AG04450 (cell line): Measurements from ENCODE around the gene C17orf50. TPM values are rescaled to one million over a fixed set of nuclear protein-coding genes. Genes with fewer than 3 reads are reported as not detected.

Experiments
- CTCF ChIA-PET: fragments of 300-600, 350-600 bp; formaldehyde crosslinking; extraction: SDS; loops from one replicate; lab custom pipeline; 2022; ENCODE audit warnings: antibody characterized with exemption, inconsistent platforms; lab: Charles Lee
- POLR2A ChIA-PET: fragments of 350-600 bp; formaldehyde crosslinking; extraction: SDS; loops from one replicate; lab custom pipeline; 2021; ENCODE audit warnings: antibody characterized with exemption, inconsistent platforms; lab: Yijun Ruan, JAX
- DNase-seq: peaks from one replicate; pipeline ENCODE4 v3.0.0-alpha.2; 2011; ENCODE audit warnings: low read depth, low spot score
- H3K27ac ChIP-seq: one replicate; pipeline ENCODE4 v1.5.1; 2012; ENCODE audit warnings: low read depth, low read length, control low read depth
- H3K27me3 ChIP-seq: one replicate; pipeline ENCODE4 v1.6.0; 2012; ENCODE audit warnings: low read length; ENCODE audit not compliant: control insufficient read depth, insufficient read depth
- H3K4me3 ChIP-seq: 2 replicates; pipeline ENCODE4 v1.5.1; 2011; ENCODE audit warnings: mild to moderate bottlenecking, low read depth, low read length, control low read depth
- H3K9me3 ChIP-seq: 2 replicates; pipeline ENCODE4 v1.5.1; 2012; ENCODE audit warnings: low read length; ENCODE audit not compliant: control insufficient read depth, insufficient read depth
- polyA plus RNA-seq: library from polyadenylated mRNA; depleted of rRNA; stranded (reverse); fragments of >200 nt; gene quantifications from 2 replicates; pipeline ENCODE4 v1.2.3, GENCODE V29; 2011
- TF ChIP-seq, protein P1 (sequence below): IDR thresholded peaks from 2 replicates; pipeline ENCODE4 v1.5.1; 2011; ENCODE audit warnings: low read depth, low read length, control low read depth, inconsistent platforms

The C17orf50 gene
- polyA plus RNA-seq, 1 experiment = not detected

DNA sequence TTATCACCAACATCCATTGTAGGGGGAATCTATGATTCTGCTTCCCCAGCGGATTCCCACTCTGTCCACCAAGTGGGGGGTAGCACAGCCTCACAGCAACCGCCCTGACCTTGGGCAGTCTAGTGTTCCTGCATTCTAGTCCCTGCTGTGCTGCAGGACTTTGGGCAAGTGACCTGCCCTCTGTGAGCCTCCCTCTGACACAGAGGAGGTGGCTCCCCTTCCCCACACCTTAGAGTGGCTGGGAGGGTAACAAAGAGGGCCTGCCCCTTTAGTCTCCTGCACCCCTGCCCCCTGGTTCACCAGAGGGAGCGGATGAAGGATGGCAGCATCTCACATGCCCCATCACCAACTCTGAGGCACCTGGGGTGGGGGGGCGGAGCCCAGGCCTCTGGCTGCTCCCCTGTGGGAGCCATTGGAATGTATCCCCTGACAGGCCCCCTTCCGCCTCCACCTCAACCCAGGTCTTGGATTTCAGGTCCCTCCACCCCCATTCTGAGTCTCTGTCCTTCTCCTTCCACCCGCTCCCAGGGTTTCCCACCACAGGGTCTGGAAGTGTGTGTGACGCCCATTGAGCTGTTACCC is 17.7 kb upstream of the C17orf50 start:
- TF ChIP-seq, protein P1, sequence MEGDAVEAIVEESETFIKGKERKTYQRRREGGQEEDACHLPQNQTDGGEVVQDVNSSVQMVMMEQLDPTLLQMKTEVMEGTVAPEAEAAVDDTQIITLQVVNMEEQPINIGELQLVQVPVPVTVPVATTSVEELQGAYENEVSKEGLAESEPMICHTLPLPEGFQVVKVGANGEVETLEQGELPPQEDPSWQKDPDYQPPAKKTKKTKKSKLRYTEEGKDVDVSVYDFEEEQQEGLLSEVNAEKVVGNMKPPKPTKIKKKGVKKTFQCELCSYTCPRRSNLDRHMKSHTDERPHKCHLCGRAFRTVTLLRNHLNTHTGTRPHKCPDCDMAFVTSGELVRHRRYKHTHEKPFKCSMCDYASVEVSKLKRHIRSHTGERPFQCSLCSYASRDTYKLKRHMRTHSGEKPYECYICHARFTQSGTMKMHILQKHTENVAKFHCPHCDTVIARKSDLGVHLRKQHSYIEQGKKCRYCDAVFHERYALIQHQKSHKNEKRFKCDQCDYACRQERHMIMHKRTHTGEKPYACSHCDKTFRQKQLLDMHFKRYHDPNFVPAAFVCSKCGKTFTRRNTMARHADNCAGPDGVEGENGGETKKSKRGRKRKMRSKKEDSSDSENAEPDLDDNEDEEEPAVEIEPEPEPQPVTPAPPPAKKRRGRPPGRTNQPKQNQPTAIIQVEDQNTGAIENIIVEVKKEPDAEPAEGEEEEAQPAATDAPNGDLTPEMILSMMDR = no peak
- Histone ChIP-seq H3K27ac (no peak overlapping the region), H3K27me3 (peaks cover 60% of the 10 kb centered on the region), H3K9me3 (peaks cover 6% of the 10 kb centered on the region), H3K4me3 (no peak overlapping the region)
- ChIA-PET POLR2A (no interaction called here), CTCF (interaction anchor here (1.0 to 9.3 kb wide), 3 partner anchors 21 to 430 kb away, joined by 6 to 357 read pairs (median 6); no protein-coding TSS in a partner anchor)
- DNase-seq = no peak

DNA sequence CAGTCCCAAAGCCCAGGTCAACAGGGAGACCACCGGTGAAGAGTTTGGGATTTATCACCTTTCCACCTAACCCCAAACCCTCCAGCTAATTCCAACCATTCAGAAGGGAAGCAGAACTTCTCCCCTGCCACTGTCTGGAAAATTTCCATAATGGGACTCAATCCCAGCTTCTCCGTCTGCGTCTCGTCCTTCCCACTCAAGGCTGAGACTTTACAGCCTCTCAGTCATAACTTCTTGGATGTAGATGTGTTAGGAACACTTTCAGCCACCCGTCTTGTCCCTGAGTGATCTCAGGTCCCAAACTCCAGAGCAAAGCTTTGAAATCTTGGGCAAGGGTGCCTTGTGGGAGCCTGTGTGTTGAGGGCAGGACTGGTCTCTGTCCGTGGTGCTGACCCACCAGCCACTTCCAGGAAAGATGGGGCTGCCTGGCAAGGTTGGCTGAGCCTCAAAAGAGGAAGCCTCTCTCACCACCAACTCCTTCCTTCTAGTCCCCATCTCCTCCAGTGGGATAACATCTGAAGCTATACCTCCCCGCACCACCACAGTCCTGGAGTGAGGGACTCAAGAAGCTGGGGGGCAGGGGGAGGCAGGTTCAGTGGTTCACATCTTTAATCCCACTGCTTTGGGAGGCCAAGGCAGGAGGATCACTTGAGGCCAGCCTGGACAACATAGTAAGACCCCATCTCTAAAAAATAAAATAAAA is 16.9 kb upstream of the C17orf50 start:
- Histone ChIP-seq H3K27ac (no peak overlapping the region), H3K9me3 (peaks cover 6% of the 10 kb centered on the region), H3K4me3 (no peak overlapping the region), H3K27me3 (peaks cover 65% of the 10 kb centered on the region)
- no peak for DNase-seq
- POLR2A ChIA-PET = interaction anchor here (1.2 kb wide), 1 partner anchor 12 kb away, joined by 3 read pairs; the partner anchor contains the start of gene RASL10B
- CTCF ChIA-PET = interaction anchor here (1.0 to 9.3 kb wide), 3 partner anchors 20 to 431 kb away, joined by 6 to 357 read pairs (median 6); no protein-coding TSS in a partner anchor
- TF ChIP-seq, protein P1 = no peak

DNA sequence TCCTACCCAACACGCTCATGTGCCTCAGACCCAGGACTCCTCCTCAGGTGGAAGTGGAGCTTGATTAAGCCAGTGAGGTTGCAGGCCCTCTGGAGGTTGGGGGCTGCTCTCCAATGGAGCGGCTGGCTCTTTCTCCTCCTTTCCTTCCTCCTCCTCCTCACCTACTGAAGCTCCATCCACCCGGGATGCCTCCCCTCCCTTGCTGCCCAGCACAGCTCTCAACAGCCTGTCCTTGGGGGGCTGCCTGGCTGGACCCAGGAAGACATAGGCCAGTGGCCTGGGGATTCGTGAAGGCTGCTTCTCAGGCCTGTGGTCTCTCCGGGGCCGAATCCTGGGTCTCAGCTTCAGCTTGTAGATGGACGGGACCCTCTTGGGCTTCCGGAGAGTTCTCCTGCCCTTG is 15.9 kb upstream of the C17orf50 start:
- POLR2A ChIA-PET = interaction anchor here (1.2 kb wide), 1 partner anchor 13 kb away, joined by 3 read pairs; the partner anchor contains the start of gene RASL10B
- TF ChIP-seq, protein P1 = no peak
- Histone ChIP-seq H3K27me3 (peaks cover 63% of the 10 kb centered on the region), H3K27ac (no peak overlapping the region), H3K4me3 (no peak overlapping the region), H3K9me3 (peaks cover 6% of the 10 kb centered on the region)
- CTCF ChIA-PET = interaction anchor here (1.3 to 9.3 kb wide), 2 partner anchors 130 to 203 kb away, joined by 5 to 357 read pairs; no protein-coding TSS in a partner anchor
- DNase-seq = no peak

DNA sequence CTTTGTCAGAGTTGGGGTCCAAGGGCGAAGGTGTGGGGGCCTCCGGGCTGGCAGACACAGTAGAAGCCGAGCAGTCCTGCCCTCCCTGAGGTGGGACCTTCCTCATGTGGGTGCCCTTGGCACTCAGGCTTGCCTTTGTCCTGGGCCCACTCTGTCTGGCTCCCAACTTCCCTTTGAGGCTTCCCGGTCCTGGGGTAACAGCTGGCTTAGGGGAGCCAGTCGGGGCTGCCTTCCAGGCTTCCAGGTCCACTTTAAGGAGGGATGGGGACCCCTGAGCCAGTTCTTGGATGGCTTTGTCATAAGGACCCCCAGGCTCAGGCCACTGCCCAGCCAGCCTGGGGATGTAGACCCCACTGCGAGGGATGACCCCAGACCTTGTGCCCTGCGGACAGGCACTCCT is 15.4 kb upstream of the C17orf50 start:
- H3K9me3 ChIP-seq = peaks cover 6% of the 10 kb centered on the region
- ChIA-PET CTCF (interaction anchor here (0.6 to 9.3 kb wide), 4 partner anchors 15 to 203 kb away, joined by 4 to 357 read pairs (median 4); partner anchors contain the start of gene TAF15), POLR2A (interaction anchor here (1.2 kb wide), 1 partner anchor 14 kb away, joined by 3 read pairs; the partner anchor contains the start of gene RASL10B)
- peaks cover 64% of the 10 kb centered on the region for H3K27me3 ChIP-seq
- no peak overlapping the region for H3K27ac ChIP-seq
- H3K4me3 ChIP-seq = no peak overlapping the region
- TF ChIP-seq, protein P1 = no peak
- DNase-seq = no peak
